B cell (primary cell): ENCODE results near the gene CLIP2.

Experiments
- CTCF ChIP-seq: fragments of 200-600 bp; IDR thresholded peaks from one replicate; pipeline ENCODE4 v1.8.0; 2022; ENCODE audit warnings: antibody characterized with exemption, mild to moderate bottlenecking
- EZH2 ChIP-seq: IDR thresholded peaks from 2 replicates; pipeline ENCODE4 v1.6.1; 2012; ENCODE audit warnings: borderline replicate concordance, low read depth, mild to moderate bottlenecking, moderate library complexity, low read length; ENCODE audit not compliant: insufficient read depth, poor library complexity, severe bottlenecking

GRCh38 chr7:74452748-74453321, 163.6 kb downstream of the CLIP2 start:
- TF ChIP-seq CTCF (no peak), EZH2 (no peak)
